ENCODE data around the gene CALML6.

The CALML6 gene

DNA sequence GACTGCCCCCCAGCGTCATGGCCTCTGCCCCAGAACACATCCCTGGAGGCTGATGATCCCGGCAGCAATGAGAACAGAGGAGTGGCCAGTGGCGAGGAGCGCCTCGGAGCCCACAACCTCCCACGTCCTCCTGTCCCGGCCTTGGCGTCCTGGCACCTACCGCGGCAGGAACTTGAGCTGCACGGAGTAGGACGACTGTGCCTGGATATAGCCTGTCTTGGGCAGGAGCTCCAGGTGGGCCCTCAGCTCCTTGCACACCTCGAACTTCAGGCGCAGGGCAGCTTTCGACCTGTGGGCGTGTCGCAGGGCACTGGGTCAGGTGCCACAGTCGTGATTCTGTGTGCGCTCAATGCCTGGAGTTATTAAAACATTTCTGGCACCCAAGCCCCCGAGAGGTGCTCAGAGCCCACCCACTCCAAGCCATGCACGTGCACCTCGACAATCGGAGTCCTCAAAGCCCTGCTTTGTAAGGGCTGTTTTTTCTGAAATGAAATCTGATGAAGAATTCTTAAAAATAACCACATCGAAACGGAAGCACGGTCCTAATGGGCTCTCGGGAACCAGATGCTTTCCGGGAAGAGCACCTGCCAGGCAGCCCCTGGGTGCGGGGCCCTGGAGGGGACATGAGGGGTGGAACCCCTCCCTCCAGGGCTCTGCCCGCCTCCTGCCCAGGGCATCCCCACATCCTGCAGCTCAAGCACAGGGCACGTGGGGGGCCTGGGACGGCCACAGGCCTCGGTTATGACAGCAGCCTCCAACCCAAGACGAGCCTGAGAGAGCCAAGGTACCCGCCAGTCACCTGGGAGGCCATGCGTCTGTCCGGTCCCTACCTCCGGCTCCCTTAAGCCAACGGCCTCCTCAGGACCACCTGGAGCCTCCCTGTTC lies 27.1 kb downstream of the CALML6 start:
- DNase-seq (ENCODE audit: insufficient read length), result no peak
- FAIRE-seq, result no peak
- TF ChIP-seq POLR2A (IDR thresholded peaks at IDR 0.05; ENCODE audit: low read depth, low read length) (no peak), TAF1 (IDR thresholded peaks at IDR 0.05; ENCODE audit: borderline replicate concordance, low read depth, low read length) (no peak), POLR2AphosphoS5 (IDR thresholded peaks at IDR 0.05; ENCODE audit: low read depth, low read length) (no peak)

GRCh38 chr1:1942753-1943656 lies 27.9 kb downstream of the CALML6 start:
- TF ChIP-seq TAF1 (IDR thresholded peaks at IDR 0.05; ENCODE audit: borderline replicate concordance, low read depth, low read length) (no peak), POLR2A (IDR thresholded peaks at IDR 0.05; ENCODE audit: low read depth, low read length) (no peak), POLR2AphosphoS5 (IDR thresholded peaks at IDR 0.05; ENCODE audit: low read depth, low read length) (no peak)
- DNase-seq (ENCODE audit: insufficient read length) (no peak), FAIRE-seq (no peak)

GRCh38 chr1:1943834-1944570 lies 28.9 kb downstream of the CALML6 start:
- DNase-seq (ENCODE audit: insufficient read length) (peak; percentile 67), FAIRE-seq (no peak)
- TF ChIP-seq POLR2AphosphoS5 (IDR thresholded peaks at IDR 0.05; ENCODE audit: low read depth, low read length) (no peak), POLR2A (IDR thresholded peaks at IDR 0.05; ENCODE audit: low read depth, low read length) (no peak), TAF1 (IDR thresholded peaks at IDR 0.05; ENCODE audit: borderline replicate concordance, low read depth, low read length) (no peak)

GRCh38 chr1:1945782-1946393 lies 30.8 kb downstream of the CALML6 start:
- TF ChIP-seq POLR2AphosphoS5 (IDR thresholded peaks at IDR 0.05; ENCODE audit: low read depth, low read length) (no peak), POLR2A (IDR thresholded peaks at IDR 0.05; ENCODE audit: low read depth, low read length) (no peak), TAF1 (IDR thresholded peaks at IDR 0.05; ENCODE audit: borderline replicate concordance, low read depth, low read length) (no peak)
- DNase-seq (ENCODE audit: insufficient read length), result no peak
- no peak for FAIRE-seq

- DNase-seq (ENCODE audit: insufficient read length), result no peak
- TF ChIP-seq POLR2A (IDR thresholded peaks at IDR 0.05; ENCODE audit: low read depth, low read length) (no peak), TAF1 (IDR thresholded peaks at IDR 0.05; ENCODE audit: borderline replicate concordance, low read depth, low read length) (no peak), POLR2AphosphoS5 (IDR thresholded peaks at IDR 0.05; ENCODE audit: low read depth, low read length) (no peak)
- no peak for FAIRE-seq
Observed at GRCh38 chr1:1946540-1946939, 31.5 kb downstream of the CALML6 start.

- FAIRE-seq (no peak), DNase-seq (ENCODE audit: insufficient read length) (no peak)
- TF ChIP-seq POLR2AphosphoS5 (IDR thresholded peaks at IDR 0.05; ENCODE audit: low read depth, low read length), result no peak
Observed at GRCh38 chr1:1947493-1947892, 32.4 kb downstream of the CALML6 start.

DNA sequence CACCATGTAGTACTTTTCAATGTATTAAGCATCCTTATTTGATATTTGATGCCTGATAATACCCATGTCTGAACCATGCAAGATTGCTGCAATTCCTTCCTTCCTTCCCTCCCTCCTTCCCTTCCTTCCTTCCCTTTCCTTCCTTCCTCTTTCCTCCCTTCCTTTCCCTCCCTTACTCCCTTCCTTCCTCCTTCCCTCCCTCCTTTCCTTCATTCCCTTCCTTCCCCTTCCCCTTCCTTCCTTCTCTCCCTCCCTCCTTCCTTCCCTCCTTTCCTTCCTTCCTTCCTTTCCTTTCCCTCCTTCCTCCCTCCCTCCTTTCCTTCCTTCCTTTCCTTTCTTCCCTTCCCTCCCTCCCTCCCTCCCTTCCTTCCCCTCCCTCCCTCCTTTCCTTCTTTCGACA lies 33.7 kb downstream of the CALML6 start:
- no peak for FAIRE-seq
- DNase-seq (ENCODE audit: insufficient read length), result no peak
- TF ChIP-seq POLR2A (IDR thresholded peaks at IDR 0.05; ENCODE audit: low read depth, low read length) (no peak), POLR2AphosphoS5 (IDR thresholded peaks at IDR 0.05; ENCODE audit: low read depth, low read length) (no peak), TAF1 (IDR thresholded peaks at IDR 0.05; ENCODE audit: borderline replicate concordance, low read depth, low read length) (no peak)

- no peak for FAIRE-seq
- DNase-seq (ENCODE audit: insufficient read length), result no peak
- TF ChIP-seq POLR2A (IDR thresholded peaks at IDR 0.05; ENCODE audit: low read depth, low read length) (no peak), TAF1 (IDR thresholded peaks at IDR 0.05; ENCODE audit: borderline replicate concordance, low read depth, low read length) (no peak), POLR2AphosphoS5 (IDR thresholded peaks at IDR 0.05; ENCODE audit: low read depth, low read length) (no peak)
Observed at GRCh38 chr1:1950940-1951339, 35.9 kb downstream of the CALML6 start.

GRCh38 chr1:1954015-1954414 lies 39.0 kb downstream of the CALML6 start:
- TF ChIP-seq TAF1 (IDR thresholded peaks at IDR 0.05; ENCODE audit: borderline replicate concordance, low read depth, low read length), result no peak
- TF ChIP-seq POLR2A (IDR thresholded peaks at IDR 0.05; ENCODE audit: low read depth, low read length), result no peak
- TF ChIP-seq POLR2AphosphoS5 (IDR thresholded peaks at IDR 0.05; ENCODE audit: low read depth, low read length), result no peak
- DNase-seq (ENCODE audit: insufficient read length) (no peak), FAIRE-seq (no peak)

DNA sequence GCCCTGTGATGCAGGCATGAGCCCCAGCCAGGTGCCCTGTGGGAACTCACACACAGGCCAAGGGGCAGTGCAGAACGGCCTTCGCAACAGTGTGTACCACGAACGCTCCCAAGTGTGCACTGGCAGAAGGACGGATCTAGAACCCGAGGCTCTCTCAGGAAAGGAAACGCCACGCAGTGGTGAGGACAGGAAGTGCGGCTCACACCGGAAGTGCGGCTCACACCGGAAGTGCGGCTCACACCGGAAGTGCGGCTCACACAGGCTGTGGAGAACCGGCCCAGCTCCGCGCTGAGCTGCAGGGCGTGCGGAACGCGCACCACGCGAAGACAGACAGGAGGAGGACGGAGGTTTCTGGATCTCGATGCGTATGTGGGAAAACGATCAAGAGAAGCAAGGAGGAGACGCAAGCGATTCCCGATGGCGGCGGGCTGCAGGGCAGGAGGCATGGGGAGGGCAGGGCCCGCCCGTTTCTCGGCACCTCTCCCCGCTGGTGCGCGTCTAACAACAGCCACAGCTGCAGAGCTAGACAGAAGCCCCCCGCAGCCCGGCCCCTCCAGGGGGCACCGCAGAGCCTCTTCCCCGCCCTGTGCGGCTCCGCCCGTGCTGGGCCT lies 39.9 kb downstream of the CALML6 start:
- FAIRE-seq (no peak), DNase-seq (ENCODE audit: insufficient read length) (no peak)
- no peak for TF ChIP-seq POLR2AphosphoS5 (IDR thresholded peaks at IDR 0.05; ENCODE audit: low read depth, low read length)
- TF ChIP-seq TAF1 (IDR thresholded peaks at IDR 0.05; ENCODE audit: borderline replicate concordance, low read depth, low read length), result no peak
- TF ChIP-seq POLR2A (IDR thresholded peaks at IDR 0.05; ENCODE audit: low read depth, low read length), result no peak
